ENCODE results near the gene B2M. TPM values are rescaled to one million over a fixed set of nuclear protein-coding genes. Genes with fewer than 3 reads are reported as not detected.

The B2M gene
- total RNA-seq, 3 donors from 2014 or later (not counting 1 experiment from before 2014, with no cell fraction given) = 7,484 to 8,893 (median 7,665) TPM

- TF ChIP-seq CTCF (IDR thresholded peaks at IDR 0.05) = no peak
- Histone ChIP-seq H3K9me3 (ENCODE audit: control insufficient read depth, insufficient read depth, low read length) (peaks cover 4% of the 10 kb centered on the region), H3K36me3 (ENCODE audit: control insufficient read depth, insufficient read depth, low read length) (peaks cover 5% of the 10 kb centered on the region), H3K27ac (ENCODE audit: low read length) (no peak overlapping the region), H3K4me3 (ENCODE audit: low read length) (no peak overlapping the region), H3K27me3 (ENCODE audit: control insufficient read depth, insufficient read depth, low read length) (no peaks in the 10 kb centered on the region), H3K4me1 (ENCODE audit: control insufficient read depth, insufficient read depth, low read length) (peaks cover 11% of the 10 kb centered on the region)
- H3K4me1 Mint-ChIP-seq = peaks cover 30 to 33% of the 10 kb centered on the region in 2 donors
- ATAC-seq = no peak
- H3K9me3 Mint-ChIP-seq = peaks cover 2 to 8% of the 10 kb centered on the region in 2 donors
- no peak overlapping the region for H3K4me3 Mint-ChIP-seq
- intact Hi-C loops (cut with micrococcal nuclease) = no loop called here
- H3K36me3 Mint-ChIP-seq = peaks cover 16% of the 10 kb centered on the region
- WGBS (ENCODE audit: insufficient coverage) = 95% methylated on average over 2 of the region's 2 CpGs
- H3K27ac Mint-ChIP-seq = no peak overlapping the region
- no peak for DNase-seq
- no peaks in the 10 kb centered on the region for H3K27me3 Mint-ChIP-seq (ENCODE audit: low read depth in 2 of 2)
These were observed 4.9 kb upstream of the B2M start for GRCh38 chr15:44706401-44706800.

DNA sequence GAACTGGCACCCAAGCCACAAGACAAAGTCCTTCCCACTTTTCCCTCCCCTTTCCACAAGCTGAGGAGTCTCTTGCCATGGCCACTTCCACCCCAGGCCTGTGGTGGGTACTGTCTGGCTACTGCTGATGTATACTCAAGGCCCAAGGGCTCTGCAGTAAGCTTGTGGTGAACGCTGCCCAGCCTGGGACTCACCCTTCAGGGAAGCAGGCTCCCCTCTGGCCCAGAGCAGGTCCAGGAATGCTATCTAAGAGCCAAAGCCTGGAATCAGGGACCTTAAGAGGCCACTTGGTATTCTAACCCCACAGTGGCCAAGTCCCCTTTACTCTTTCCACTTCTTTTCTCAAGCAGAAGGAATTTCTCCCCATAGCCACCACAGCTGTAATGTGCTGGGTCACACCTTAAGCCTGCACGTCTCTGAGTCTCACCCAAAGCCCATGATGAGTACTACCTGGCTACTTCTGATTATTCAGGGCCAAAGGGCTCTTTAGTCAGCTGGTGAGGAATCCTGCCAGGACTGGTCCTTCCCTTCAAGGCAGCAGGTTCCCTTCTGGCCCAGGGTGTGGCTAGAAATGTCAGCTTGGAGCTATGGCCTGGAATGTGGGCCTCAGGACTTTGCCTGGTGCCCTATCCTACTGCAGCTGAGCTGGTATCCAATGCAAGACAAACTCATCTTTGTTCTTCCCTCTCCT is 4.2 kb upstream of the B2M start:
- intact Hi-C loops (cut with micrococcal nuclease) = no loop called here
- WGBS (ENCODE audit: insufficient coverage) = 80% methylated on average over 2 of the region's 2 CpGs
- Histone ChIP-seq H3K36me3 (ENCODE audit: control insufficient read depth, insufficient read depth, low read length) (peaks cover 7% of the 10 kb centered on the region), H3K9me3 (ENCODE audit: control insufficient read depth, insufficient read depth, low read length) (peaks cover 4% of the 10 kb centered on the region), H3K4me3 (ENCODE audit: low read length) (no peak overlapping the region), H3K27me3 (ENCODE audit: control insufficient read depth, insufficient read depth, low read length) (no peaks in the 10 kb centered on the region), H3K4me1 (ENCODE audit: control insufficient read depth, insufficient read depth, low read length) (peaks cover 11% of the 10 kb centered on the region), H3K27ac (ENCODE audit: low read length) (no peak overlapping the region)
- H3K27me3 Mint-ChIP-seq (ENCODE audit: low read depth in 2 of 2) = no peaks in the 10 kb centered on the region
- H3K27ac Mint-ChIP-seq = peak overlapping the region in 1 of 2 donors; percentile 26
- no peak for TF ChIP-seq CTCF (IDR thresholded peaks at IDR 0.05)
- H3K36me3 Mint-ChIP-seq = peaks cover 17% of the 10 kb centered on the region
- peaks cover 34 to 39% of the 10 kb centered on the region in 2 donors for H3K4me1 Mint-ChIP-seq
- ATAC-seq = no peak
- H3K9me3 Mint-ChIP-seq = peaks cover 2 to 8% of the 10 kb centered on the region in 2 donors
- no peak for DNase-seq
- no peak overlapping the region for H3K4me3 Mint-ChIP-seq

DNA sequence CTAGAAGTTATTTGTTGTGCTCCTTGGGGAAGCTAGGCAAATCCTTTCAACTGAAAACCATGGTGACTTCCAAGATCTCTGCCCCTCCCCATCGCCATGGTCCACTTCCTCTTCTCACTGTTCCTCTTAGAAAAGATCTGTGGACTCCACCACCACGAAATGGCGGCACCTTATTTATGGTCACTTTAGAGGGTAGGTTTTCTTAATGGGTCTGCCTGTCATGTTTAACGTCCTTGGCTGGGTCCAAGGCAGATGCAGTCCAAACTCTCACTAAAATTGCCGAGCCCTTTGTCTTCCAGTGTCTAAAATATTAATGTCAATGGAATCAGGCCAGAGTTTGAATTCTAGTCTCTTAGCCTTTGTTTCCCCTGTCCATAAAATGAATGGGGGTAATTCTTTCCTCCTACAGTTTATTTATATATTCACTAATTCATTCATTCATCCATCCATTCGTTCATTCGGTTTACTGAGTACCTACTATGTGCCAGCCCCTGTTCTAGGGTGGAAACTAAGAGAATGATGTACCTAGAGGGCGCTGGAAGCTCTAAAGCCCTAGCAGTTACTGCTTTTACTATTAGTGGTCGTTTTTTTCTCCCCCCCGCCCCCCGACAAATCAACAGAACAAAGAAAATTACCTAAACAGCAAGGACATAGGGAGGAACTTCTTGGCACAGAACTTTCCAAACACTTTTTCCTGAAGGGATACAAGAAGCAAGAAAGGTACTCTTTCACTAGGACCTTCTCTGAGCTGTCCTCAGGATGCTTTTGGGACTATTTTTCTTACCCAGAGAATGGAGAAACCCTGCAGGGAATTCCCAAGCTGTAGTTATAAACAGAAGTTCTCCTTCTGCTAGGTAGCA is 851 bp upstream of the B2M start:
- 2% methylated on average over 10 of the region's 11 CpGs for WGBS (ENCODE audit: insufficient coverage)
- Histone ChIP-seq H3K27ac (ENCODE audit: low read length) (peak overlapping the region; percentile 95), H3K4me1 (ENCODE audit: control insufficient read depth, insufficient read depth, low read length) (peaks cover 22% of the 10 kb centered on the region), H3K4me3 (ENCODE audit: low read length) (peak overlapping the region; percentile 99), H3K27me3 (ENCODE audit: control insufficient read depth, insufficient read depth, low read length) (no peaks in the 10 kb centered on the region), H3K9me3 (ENCODE audit: control insufficient read depth, insufficient read depth, low read length) (no peaks in the 10 kb centered on the region), H3K36me3 (ENCODE audit: control insufficient read depth, insufficient read depth, low read length) (peaks cover 40% of the 10 kb centered on the region)
- DNase-seq (peak in 1 of 2 donors; percentile 81), ATAC-seq (peak; percentile 0 to 7 (median 4))
- peak overlapping the region; percentile 100 for H3K4me3 Mint-ChIP-seq
- H3K9me3 Mint-ChIP-seq = no peaks in the 10 kb centered on the region
- peak; percentile 51 for TF ChIP-seq CTCF (IDR thresholded peaks at IDR 0.05)
- intact Hi-C loops (cut with micrococcal nuclease) = loop anchor here (1.0 to 10.0 kb wide), 6 partner anchors 9 to 874 kb away; partner anchors contain the start of genes BLOC1S6 and SPG11
- H3K27me3 Mint-ChIP-seq (ENCODE audit: low read depth in 2 of 2) = no peaks in the 10 kb centered on the region
- peaks cover 67% of the 10 kb centered on the region in 2 donors for H3K4me1 Mint-ChIP-seq
- H3K27ac Mint-ChIP-seq = peak overlapping the region; percentile 92 to 100
- peaks cover 36% of the 10 kb centered on the region for H3K36me3 Mint-ChIP-seq
